Measurements from ENCODE around the gene ZBTB7B.
"Not testable (repeated sequence)": the region's sequence is repeated elsewhere in the genome, so short reads cannot be mapped to it uniquely, and the experiment has no call there.

The ZBTB7B gene

DNA sequence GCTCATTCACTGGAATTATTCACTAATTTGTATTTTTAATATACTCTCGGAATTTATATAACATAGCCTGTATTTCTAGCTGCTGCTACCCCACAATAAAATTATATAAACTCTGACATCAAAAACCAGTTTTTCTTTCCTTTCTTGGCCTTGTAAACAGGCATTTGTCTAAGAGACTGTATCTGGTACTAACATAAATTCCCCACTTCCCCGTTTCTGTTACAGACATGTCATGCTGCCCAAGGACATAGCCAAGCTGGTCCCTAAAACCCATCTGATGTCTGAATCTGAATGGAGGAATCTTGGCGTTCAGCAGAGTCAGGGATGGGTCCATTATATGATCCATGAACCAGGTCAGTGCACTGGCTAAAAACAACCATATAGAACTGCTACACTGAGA, 24.8 kb upstream of the ZBTB7B start:
- not testable (repeated sequence) for H3K4me3 ChIP-seq (ENCODE audit: low read length); DNase-seq (ENCODE audit: low read depth); H3K9me3 ChIP-seq (ENCODE audit: control insufficient read depth, low read length); H3K27me3 ChIP-seq (replicated peaks; ENCODE audit: control insufficient read depth, insufficient read depth, low read length); H3K9ac ChIP-seq (ENCODE audit: low read length)
- Histone ChIP-seq H3K36me3 (ENCODE audit: control insufficient read depth, insufficient read depth, low read length, severe bottlenecking) (peaks cover 11% of the 10 kb centered on the region), H3K4me1 (ENCODE audit: control insufficient read depth, insufficient read depth, low read length) (peaks cover 22% of the 10 kb centered on the region)

DNA sequence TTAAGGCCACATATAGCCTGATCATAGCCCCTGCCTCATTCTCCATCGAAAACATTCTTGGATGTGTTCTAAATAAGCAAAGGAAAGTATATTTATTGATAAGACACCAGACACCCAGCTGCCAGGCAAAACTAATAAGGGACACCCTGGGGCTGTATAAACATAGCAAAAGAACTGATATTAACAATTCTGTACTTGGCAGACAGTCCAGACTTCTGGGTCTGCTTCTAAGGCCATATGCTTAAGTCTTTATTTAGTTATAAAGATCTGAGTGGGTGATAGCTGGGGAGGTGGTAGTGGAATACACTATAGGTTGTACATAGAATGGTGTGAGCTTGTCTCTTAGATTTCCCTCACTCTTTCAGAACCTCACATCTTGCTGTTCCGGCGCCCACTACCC, 24.2 kb upstream of the ZBTB7B start:
- Histone ChIP-seq H3K4me1 (ENCODE audit: control insufficient read depth, insufficient read depth, low read length) (peaks cover 16% of the 10 kb centered on the region), H3K4me3 (ENCODE audit: low read length) (no peak overlapping the region), H3K36me3 (ENCODE audit: control insufficient read depth, insufficient read depth, low read length, severe bottlenecking) (peaks cover 11% of the 10 kb centered on the region), H3K9me3 (ENCODE audit: control insufficient read depth, low read length) (no peaks in the 10 kb centered on the region), H3K27me3 (replicated peaks; ENCODE audit: control insufficient read depth, insufficient read depth, low read length) (no peaks in the 10 kb centered on the region), H3K9ac (ENCODE audit: low read length) (no peak overlapping the region)
- DNase-seq (ENCODE audit: low read depth) = no peak

DNA sequence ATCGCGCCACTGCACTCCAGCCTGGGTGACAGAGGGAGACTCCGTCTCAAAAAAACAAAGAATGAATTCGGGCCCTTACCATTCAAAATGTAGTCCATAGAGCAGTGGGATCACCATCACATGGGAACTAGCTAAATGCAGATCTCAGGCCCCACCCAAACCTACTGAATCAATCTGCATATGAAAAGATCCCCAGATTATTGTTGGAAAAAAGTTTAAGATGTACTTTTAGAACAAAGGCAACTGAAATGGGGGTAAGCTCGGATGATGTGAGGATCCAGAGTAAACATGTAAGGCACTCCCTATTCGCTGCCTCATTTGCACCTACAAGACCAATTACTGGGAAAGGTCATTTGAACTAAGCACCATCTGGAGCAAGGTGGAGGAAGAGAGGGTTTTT, 20.3 kb upstream of the ZBTB7B start:
- H3K9ac ChIP-seq (ENCODE audit: low read length) = peak overlapping the region; percentile 92
- peaks cover 23% of the 10 kb centered on the region for H3K4me1 ChIP-seq (ENCODE audit: control insufficient read depth, insufficient read depth, low read length)
- no peak for DNase-seq (ENCODE audit: low read depth)
- H3K4me3 ChIP-seq (ENCODE audit: low read length) = peak overlapping the region; percentile 96
- peaks cover 11% of the 10 kb centered on the region for H3K36me3 ChIP-seq (ENCODE audit: control insufficient read depth, insufficient read depth, low read length, severe bottlenecking)
- no peaks in the 10 kb centered on the region for H3K27me3 ChIP-seq (replicated peaks; ENCODE audit: control insufficient read depth, insufficient read depth, low read length)
- H3K9me3 ChIP-seq (ENCODE audit: control insufficient read depth, low read length) = no peaks in the 10 kb centered on the region

DNA sequence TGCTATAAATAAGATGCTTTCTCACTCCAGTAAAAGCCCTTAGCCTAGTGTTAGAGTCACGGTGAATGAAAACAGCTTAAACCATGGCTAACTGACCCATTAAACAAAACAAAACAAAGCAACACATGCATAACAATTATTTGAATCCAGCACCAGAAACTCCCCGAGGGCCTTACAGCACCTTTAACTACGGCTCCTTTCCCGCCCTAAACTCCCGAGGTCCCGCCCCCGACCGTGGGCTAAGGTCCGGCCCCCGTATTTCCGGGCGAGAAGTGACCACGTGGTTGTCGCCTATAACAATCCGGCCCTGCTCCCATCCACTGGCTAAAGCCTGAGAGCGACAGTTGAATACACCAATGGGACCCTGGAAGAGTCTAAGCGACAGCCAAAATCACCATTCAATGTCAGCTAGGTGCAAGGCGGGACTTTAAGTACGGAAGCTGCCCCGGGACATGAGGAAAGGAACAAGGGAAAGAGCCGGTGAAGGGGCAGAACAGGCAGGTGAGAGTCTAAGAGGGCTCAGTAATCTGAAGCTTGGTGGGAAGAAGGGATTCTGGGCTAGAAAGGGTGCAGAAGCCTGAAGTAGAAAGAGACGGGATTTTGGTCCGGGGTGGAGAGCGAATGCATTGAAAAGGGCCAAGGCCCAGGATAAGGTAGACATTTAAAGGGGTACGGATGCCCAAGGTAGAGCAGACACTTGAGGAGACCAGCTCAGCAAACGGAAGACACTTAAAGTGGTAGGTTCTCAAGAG, 19.5 kb upstream of the ZBTB7B start, which contains the start of gene FLAD1:
Gene FLAD1, plus strand, starts transcription at position 448 of the 752 bp plus-strand sequence. CDS start 351 bp downstream, outside the sequence.
- peak within 1 kb of the TSS; percentile 92 for H3K9ac ChIP-seq (ENCODE audit: low read length)
- H3K36me3 ChIP-seq (ENCODE audit: control insufficient read depth, insufficient read depth, low read length, severe bottlenecking) = peaks cover 14% of the 10 kb centered on the region
- no peaks in the 10 kb centered on the region for H3K9me3 ChIP-seq (ENCODE audit: control insufficient read depth, low read length)
- no peaks in the 10 kb centered on the region for H3K27me3 ChIP-seq (replicated peaks; ENCODE audit: control insufficient read depth, insufficient read depth, low read length)
- DNase-seq (ENCODE audit: low read depth) = peak; percentile 100
- peaks cover 28% of the 10 kb centered on the region for H3K4me1 ChIP-seq (ENCODE audit: control insufficient read depth, insufficient read depth, low read length)
- peak within 1 kb of the TSS; percentile 96 for H3K4me3 ChIP-seq (ENCODE audit: low read length)

DNA sequence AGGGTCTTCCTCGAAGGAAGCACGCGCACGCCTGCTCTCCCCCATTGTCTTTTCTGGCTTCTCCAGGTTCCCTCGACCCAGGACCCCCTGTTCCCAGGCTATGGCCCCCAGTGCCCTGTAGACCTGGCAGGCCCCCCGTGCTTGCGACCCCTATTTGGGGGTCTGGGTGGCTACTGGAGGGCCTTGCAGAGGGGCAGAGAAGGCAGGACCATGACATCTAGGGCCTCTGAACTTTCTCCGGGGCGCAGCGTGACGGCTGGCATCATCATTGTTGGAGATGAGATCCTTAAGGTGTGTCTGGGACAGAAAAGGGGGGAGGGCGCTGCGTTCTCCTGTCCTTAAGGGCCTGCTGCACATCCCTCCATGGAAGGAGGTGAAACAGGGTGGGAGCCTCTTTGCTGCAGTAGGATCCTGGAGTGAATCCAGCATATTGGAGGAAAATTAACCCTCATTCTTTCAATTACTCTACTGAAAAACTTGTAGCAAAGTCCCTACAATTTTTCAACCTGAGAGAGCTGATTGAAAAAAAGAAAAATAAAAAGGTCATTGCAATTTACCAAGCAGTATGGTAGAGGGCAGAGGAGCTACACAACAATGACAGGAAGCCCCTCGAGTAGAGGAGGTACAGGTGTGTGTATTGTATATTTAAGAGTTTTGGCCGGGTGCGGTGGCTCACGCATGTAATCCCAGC, 18.7 kb upstream of the ZBTB7B start:
- H3K36me3 ChIP-seq (ENCODE audit: control insufficient read depth, insufficient read depth, low read length, severe bottlenecking) = peaks cover 18% of the 10 kb centered on the region

GRCh38 chr1:154986736-154987135, 15.9 kb upstream of the ZBTB7B start:
- not testable (repeated sequence) for DNase-seq (ENCODE audit: low read depth); H3K27me3 ChIP-seq (replicated peaks; ENCODE audit: control insufficient read depth, insufficient read depth, low read length); H3K4me3 ChIP-seq (ENCODE audit: low read length); H3K9me3 ChIP-seq (ENCODE audit: control insufficient read depth, low read length)
- Histone ChIP-seq H3K4me1 (ENCODE audit: control insufficient read depth, insufficient read depth, low read length) (peaks cover 28% of the 10 kb centered on the region), H3K9ac (ENCODE audit: low read length) (peak overlapping the region; percentile 22), H3K36me3 (ENCODE audit: control insufficient read depth, insufficient read depth, low read length, severe bottlenecking) (peaks cover 26% of the 10 kb centered on the region)

More for the DNA sequence above, 18.7 kb upstream of the ZBTB7B start:
- peaks cover 28% of the 10 kb centered on the region for H3K4me1 ChIP-seq (ENCODE audit: control insufficient read depth, insufficient read depth, low read length)
- H3K4me3 ChIP-seq (ENCODE audit: low read length) = peak overlapping the region; percentile 96
- peak; percentile 25 for DNase-seq (ENCODE audit: low read depth)
- H3K27me3 ChIP-seq (replicated peaks; ENCODE audit: control insufficient read depth, insufficient read depth, low read length) = no peaks in the 10 kb centered on the region
- H3K9me3 ChIP-seq (ENCODE audit: control insufficient read depth, low read length) = no peaks in the 10 kb centered on the region
- peak overlapping the region; percentile 92 for H3K9ac ChIP-seq (ENCODE audit: low read length)

DNA sequence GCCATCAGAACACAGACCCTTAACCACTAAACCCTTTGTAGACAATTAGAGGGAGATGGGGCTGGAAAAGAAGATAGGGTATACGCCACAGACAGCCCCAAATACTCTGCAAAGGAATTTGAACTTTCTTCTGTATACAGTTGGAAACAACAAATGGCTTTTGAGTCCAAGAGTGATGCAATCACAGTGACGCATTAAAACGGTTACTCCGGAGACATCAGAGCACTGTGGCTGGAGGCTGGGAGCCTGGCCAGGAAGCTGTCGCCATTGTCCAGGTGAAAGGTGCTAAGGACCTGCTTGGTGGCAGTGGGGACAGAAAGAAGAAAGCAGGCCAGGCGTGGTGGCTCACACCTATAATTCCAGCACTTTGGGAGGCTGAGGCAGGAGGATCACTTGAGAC, 15.3 kb upstream of the ZBTB7B start:
- peak overlapping the region; percentile 22 for H3K9ac ChIP-seq (ENCODE audit: low read length)
- peaks cover 26% of the 10 kb centered on the region for H3K36me3 ChIP-seq (ENCODE audit: control insufficient read depth, insufficient read depth, low read length, severe bottlenecking)
- H3K9me3 ChIP-seq (ENCODE audit: control insufficient read depth, low read length) = no peaks in the 10 kb centered on the region
- no peaks in the 10 kb centered on the region for H3K27me3 ChIP-seq (replicated peaks; ENCODE audit: control insufficient read depth, insufficient read depth, low read length)
- peaks cover 28% of the 10 kb centered on the region for H3K4me1 ChIP-seq (ENCODE audit: control insufficient read depth, insufficient read depth, low read length)
- DNase-seq (ENCODE audit: low read depth) = no peak
- H3K4me3 ChIP-seq (ENCODE audit: low read length) = no peak overlapping the region

GRCh38 chr1:154988058-154988954, 14.3 kb upstream of the ZBTB7B start:
- Histone ChIP-seq H3K9me3 (ENCODE audit: control insufficient read depth, low read length) (no peaks in the 10 kb centered on the region), H3K27me3 (replicated peaks; ENCODE audit: control insufficient read depth, insufficient read depth, low read length) (no peaks in the 10 kb centered on the region), H3K9ac (ENCODE audit: low read length) (no peak overlapping the region), H3K4me1 (ENCODE audit: control insufficient read depth, insufficient read depth, low read length) (peaks cover 31% of the 10 kb centered on the region), H3K36me3 (ENCODE audit: control insufficient read depth, insufficient read depth, low read length, severe bottlenecking) (peaks cover 26% of the 10 kb centered on the region), H3K4me3 (ENCODE audit: low read length) (no peak overlapping the region)
- no peak for DNase-seq (ENCODE audit: low read depth)

- Histone ChIP-seq H3K9ac (ENCODE audit: low read length) (no peak overlapping the region), H3K4me3 (ENCODE audit: low read length) (no peak overlapping the region), H3K36me3 (ENCODE audit: control insufficient read depth, insufficient read depth, low read length, severe bottlenecking) (peaks cover 26% of the 10 kb centered on the region), H3K9me3 (ENCODE audit: control insufficient read depth, low read length) (no peaks in the 10 kb centered on the region), H3K27me3 (replicated peaks; ENCODE audit: control insufficient read depth, insufficient read depth, low read length) (no peaks in the 10 kb centered on the region), H3K4me1 (ENCODE audit: control insufficient read depth, insufficient read depth, low read length) (peaks cover 22% of the 10 kb centered on the region)
- DNase-seq (ENCODE audit: low read depth) = no peak
Observed at GRCh38 chr1:154989195-154989860, 13.3 kb upstream of the ZBTB7B start.

DNA sequence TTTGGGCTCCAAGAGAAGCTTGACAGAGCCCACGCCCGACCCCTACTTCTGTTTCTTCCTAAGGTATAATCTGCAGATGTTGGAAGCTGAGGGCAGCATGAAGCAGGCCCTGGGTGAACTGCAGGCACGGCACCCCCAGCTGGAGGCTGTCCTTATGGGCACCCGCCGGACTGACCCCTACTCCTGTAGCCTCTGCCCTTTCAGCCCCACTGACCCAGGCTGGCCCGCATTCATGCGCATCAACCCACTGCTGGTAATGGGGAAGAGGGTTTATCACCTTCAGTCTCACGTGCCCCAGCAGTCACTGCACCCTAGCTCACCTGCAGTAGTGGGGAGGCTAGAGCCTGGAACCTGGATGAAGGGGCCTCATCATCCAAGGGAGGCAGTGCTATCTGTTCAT, 12.3 kb upstream of the ZBTB7B start:
- Histone ChIP-seq H3K9ac (ENCODE audit: low read length) (no peak overlapping the region), H3K36me3 (ENCODE audit: control insufficient read depth, insufficient read depth, low read length, severe bottlenecking) (peaks cover 26% of the 10 kb centered on the region), H3K27me3 (replicated peaks; ENCODE audit: control insufficient read depth, insufficient read depth, low read length) (no peaks in the 10 kb centered on the region), H3K9me3 (ENCODE audit: control insufficient read depth, low read length) (no peaks in the 10 kb centered on the region), H3K4me3 (ENCODE audit: low read length) (no peak overlapping the region), H3K4me1 (ENCODE audit: control insufficient read depth, insufficient read depth, low read length) (peaks cover 20% of the 10 kb centered on the region)
- no peak for DNase-seq (ENCODE audit: low read depth)
